MCF 10A (cell line): ENCODE measurements around the gene SIGLEC1. TPM values are rescaled to one million over a fixed set of nuclear protein-coding genes. Genes with fewer than 3 reads are reported as not detected.

ENCODE experiments used
- BruUV-seq: library from RNA; stranded (reverse); fragments of 400-500 nt; replicated peaks from 2 replicates; lab custom pipeline; 2021; lab: Mats Ljungman, UMichigan
- CTCF ChIA-PET: fragments of 300-600 bp; sonication (Branson Sonifier 250); formaldehyde crosslinking; extraction: SDS; loops from one replicate; lab custom pipeline; 2021; ENCODE audit warnings: antibody characterized with exemption, inconsistent platforms; lab: Yijun Ruan, JAX
- POLR2A ChIA-PET: fragments of 300-600, 350-650 bp; sonication (Branson Sonifier 250); formaldehyde crosslinking; extraction: SDS; loops from one replicate; lab custom pipeline; 2020; ENCODE audit warnings: antibody characterized with exemption, inconsistent platforms; lab: Yijun Ruan, JAX
- DNase-seq: peaks from one replicate; pipeline ENCODE4 v3.0.0-alpha.2; 2018; ENCODE audit not compliant: unreplicated experiment
- H3K27ac Mint-ChIP-seq: one replicate; pipeline ENCODE4 v1.8.0; 2022; ENCODE audit warnings: mild to moderate bottlenecking, low read depth, mixed read lengths; ENCODE audit not compliant: unreplicated experiment
- H3K27me3 Mint-ChIP-seq: one replicate; pipeline ENCODE4 v1.8.0; 2022; ENCODE audit warnings: mixed read lengths; ENCODE audit not compliant: insufficient read depth, unreplicated experiment
- H3K36me3 Mint-ChIP-seq: one replicate; pipeline ENCODE4 v1.8.0; 2022; ENCODE audit warnings: mild to moderate bottlenecking, moderate library complexity, mixed read lengths; ENCODE audit not compliant: insufficient read depth, unreplicated experiment
- H3K4me1 Mint-ChIP-seq: one replicate; pipeline ENCODE4 v1.8.0; 2022; ENCODE audit warnings: mixed read lengths; ENCODE audit not compliant: insufficient read depth, unreplicated experiment
- H3K4me3 Mint-ChIP-seq: one replicate; pipeline ENCODE4 v1.8.0; 2022; ENCODE audit warnings: mild to moderate bottlenecking, moderate library complexity, mixed read lengths; ENCODE audit not compliant: unreplicated experiment
- H3K9me3 Mint-ChIP-seq: one replicate; pipeline ENCODE4 v1.8.0; 2022; ENCODE audit warnings: mixed read lengths; ENCODE audit not compliant: unreplicated experiment
- intact Hi-C: fragments of 100-400 bp; cut with micrococcal nuclease; formaldehyde crosslinking; loops from 2 replicates; pipeline ENCODE4 v1.14.1; 2022
- total RNA-seq: library from RNA; stranded (reverse); gene quantifications from 2 replicates; pipeline ENCODE4 v1.2.3, GENCODE V29; 2022
- TF ChIP-seq, protein P1 (sequence below): fragments of 200-600 bp; IDR thresholded peaks from one replicate; pipeline ENCODE4 v1.8.0; 2022; ENCODE audit warnings: antibody characterized with exemption, mild to moderate bottlenecking; ENCODE audit not compliant: unreplicated experiment

Gene SIGLEC1
- total RNA-seq, 1 experiment from 2014 or later = not detected

DNA sequence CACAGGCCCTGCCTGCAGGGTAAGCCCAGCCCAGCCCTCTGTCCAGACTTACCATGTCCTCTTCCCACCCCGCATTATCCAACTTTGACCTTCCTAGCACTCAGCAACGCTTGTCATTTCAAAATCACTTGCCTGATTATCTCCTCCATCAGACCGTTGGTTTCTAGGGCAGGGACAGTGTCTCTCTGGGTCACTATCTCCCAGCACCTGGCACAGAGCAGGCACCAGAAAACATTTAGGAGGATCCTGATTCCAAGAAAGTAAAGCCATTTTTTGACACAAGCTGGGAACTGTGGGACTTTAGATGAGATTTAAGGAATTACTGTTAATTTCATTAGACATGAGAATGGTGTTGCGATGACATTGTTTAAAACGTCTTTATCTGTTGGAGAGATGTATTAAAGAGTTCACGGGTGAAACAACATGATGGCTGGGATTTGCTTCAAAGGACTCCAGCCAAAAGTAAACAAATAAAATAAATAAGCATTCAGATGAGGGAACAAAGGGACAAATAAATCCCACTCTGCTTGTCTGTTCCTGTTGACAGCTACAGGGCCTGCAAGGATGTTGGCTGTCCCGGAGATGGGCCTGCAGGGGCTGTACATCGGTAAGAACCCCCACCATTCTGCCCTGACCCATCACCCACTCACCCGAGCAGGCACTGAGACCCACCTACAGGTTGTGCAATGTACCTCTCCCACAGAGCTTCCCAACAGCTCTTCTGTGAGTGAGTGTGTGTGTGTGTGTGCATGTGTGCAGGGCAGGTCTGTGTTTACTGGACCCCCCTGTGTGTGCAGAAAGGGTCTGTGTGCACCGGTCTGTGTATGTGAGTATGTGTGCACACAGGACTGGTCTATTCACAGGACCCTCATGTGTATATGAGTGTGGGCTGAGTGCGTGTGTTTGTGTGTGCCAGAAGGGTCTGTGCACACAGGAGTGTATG, 26.0 kb upstream of the SIGLEC1 start:
- Mint-ChIP-seq H3K27ac (no peak overlapping the region), H3K36me3 (peaks cover 3% of the 10 kb centered on the region), H3K4me3 (no peak overlapping the region), H3K4me1 (peaks cover 12% of the 10 kb centered on the region), H3K9me3 (no peaks in the 10 kb centered on the region), H3K27me3 (no peaks in the 10 kb centered on the region)
- no peak for DNase-seq
- TF ChIP-seq, protein P1, sequence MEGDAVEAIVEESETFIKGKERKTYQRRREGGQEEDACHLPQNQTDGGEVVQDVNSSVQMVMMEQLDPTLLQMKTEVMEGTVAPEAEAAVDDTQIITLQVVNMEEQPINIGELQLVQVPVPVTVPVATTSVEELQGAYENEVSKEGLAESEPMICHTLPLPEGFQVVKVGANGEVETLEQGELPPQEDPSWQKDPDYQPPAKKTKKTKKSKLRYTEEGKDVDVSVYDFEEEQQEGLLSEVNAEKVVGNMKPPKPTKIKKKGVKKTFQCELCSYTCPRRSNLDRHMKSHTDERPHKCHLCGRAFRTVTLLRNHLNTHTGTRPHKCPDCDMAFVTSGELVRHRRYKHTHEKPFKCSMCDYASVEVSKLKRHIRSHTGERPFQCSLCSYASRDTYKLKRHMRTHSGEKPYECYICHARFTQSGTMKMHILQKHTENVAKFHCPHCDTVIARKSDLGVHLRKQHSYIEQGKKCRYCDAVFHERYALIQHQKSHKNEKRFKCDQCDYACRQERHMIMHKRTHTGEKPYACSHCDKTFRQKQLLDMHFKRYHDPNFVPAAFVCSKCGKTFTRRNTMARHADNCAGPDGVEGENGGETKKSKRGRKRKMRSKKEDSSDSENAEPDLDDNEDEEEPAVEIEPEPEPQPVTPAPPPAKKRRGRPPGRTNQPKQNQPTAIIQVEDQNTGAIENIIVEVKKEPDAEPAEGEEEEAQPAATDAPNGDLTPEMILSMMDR = no peak
- intact Hi-C loops = no loop called here
- BruUV-seq = no TSS peak
- ChIA-PET CTCF (interaction anchor here (1.7 to 4.5 kb wide), 3 partner anchors 11 to 28 kb away, joined by 6 to 26 read pairs (median 7); no protein-coding TSS in a partner anchor), POLR2A (no interaction called here)

DNA sequence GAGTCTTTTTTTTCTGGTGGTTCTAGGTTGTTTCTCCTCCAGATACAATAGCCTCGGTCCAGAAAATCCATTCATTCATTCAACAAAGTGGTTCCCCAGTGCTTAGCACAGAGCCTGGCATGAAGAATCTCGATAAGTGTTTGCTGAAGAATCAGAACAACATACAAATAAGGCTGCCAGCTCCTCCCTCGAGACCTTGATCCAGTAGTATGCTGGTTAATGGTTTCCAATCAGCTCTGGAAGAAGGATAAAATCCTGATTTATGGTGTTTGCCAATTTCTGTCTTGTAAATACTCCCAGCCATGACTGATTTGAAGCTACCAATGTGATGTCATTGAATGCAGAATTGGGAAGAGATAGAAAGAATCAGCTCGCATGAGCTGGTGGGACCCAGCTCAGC, 23.4 kb upstream of the SIGLEC1 start:
- CTCF ChIA-PET = interaction anchor here (0.5 to 4.5 kb wide), 2 partner anchors 25 to 61 kb away, joined by 3 to 26 read pairs; no protein-coding TSS in a partner anchor
- H3K27me3 Mint-ChIP-seq = no peaks in the 10 kb centered on the region

GRCh38 chr20:3734111-3734843, 21.9 kb upstream of the SIGLEC1 start:
- BruUV-seq = no TSS peak
- TF ChIP-seq, protein P1 = no peak
- Mint-ChIP-seq H3K27me3 (no peaks in the 10 kb centered on the region), H3K9me3 (no peaks in the 10 kb centered on the region), H3K4me3 (no peak overlapping the region), H3K36me3 (peaks cover 5% of the 10 kb centered on the region), H3K27ac (no peak overlapping the region), H3K4me1 (peaks cover 18% of the 10 kb centered on the region)
- CTCF ChIA-PET = interaction anchor here (0.6 to 4.5 kb wide), 4 partner anchors 9 to 58 kb away, joined by 3 to 26 read pairs (median 4); partner anchors contain the start of gene ADISSP
- DNase-seq = no peak
- intact Hi-C loops = no loop called here
- POLR2A ChIA-PET = no interaction called here

More for the DNA sequence above, 23.4 kb upstream of the SIGLEC1 start:
- Mint-ChIP-seq H3K9me3 (no peaks in the 10 kb centered on the region), H3K4me1 (peaks cover 18% of the 10 kb centered on the region), H3K36me3 (peaks cover 5% of the 10 kb centered on the region), H3K27ac (no peak overlapping the region), H3K4me3 (no peak overlapping the region)
- POLR2A ChIA-PET = no interaction called here
- TF ChIP-seq, protein P1 = no peak
- DNase-seq = no peak
- intact Hi-C loops = no loop called here
- BruUV-seq = no TSS peak
